RWPE2 (cell line): ENCODE results near the gene MTCL3.

ENCODE experiments used
- ATAC-seq: fragments of 200-7000 bp; cut with Tn5 transposase; 3 replicates; pipeline ENCODE4 v1.9.1; 2021; ENCODE audit warnings: low read depth
- DNase-seq: peaks from one replicate; pipeline ENCODE4 v3.0.0-alpha.2; 2020; ENCODE audit warnings: low spot score
- H3K27ac ChIP-seq: fragments of 450-650 bp; 2 replicates; pipeline ENCODE4 v1.5.1; 2017; ENCODE audit warnings: mild to moderate bottlenecking; ENCODE audit not compliant: poor library complexity, severe bottlenecking
- H3K27me3 ChIP-seq: fragments of 250-450 bp; sonication (Bioruptor Pico); 2 replicates; pipeline ENCODE4 v1.5.1; 2021; ENCODE audit warnings: mild to moderate bottlenecking, moderate library complexity; ENCODE audit not compliant: insufficient read depth, poor library complexity, severe bottlenecking
- H3K36me3 ChIP-seq: fragments of 250-450 bp; sonication (Bioruptor Pico); 2 replicates; pipeline ENCODE4 v1.5.1; 2020; ENCODE audit warnings: low read depth, mild to moderate bottlenecking, moderate library complexity
- H3K4me1 ChIP-seq: fragments of 250-450 bp; sonication (Bioruptor Pico); 2 replicates; pipeline ENCODE4 v1.5.1; 2021; ENCODE audit warnings: mild to moderate bottlenecking, moderate library complexity; ENCODE audit not compliant: insufficient read depth, poor library complexity, severe bottlenecking
- H3K4me3 ChIP-seq: fragments of 250-450 bp; sonication (Bioruptor Pico); 2 replicates; pipeline ENCODE4 v1.5.1; 2021; ENCODE audit warnings: mild to moderate bottlenecking, moderate library complexity; ENCODE audit not compliant: severe bottlenecking
- H3K9me3 ChIP-seq: fragments of 250-450 bp; sonication (Bioruptor Pico); 2 replicates; pipeline ENCODE4 v1.5.1; 2021; ENCODE audit warnings: mild to moderate bottlenecking, moderate library complexity; ENCODE audit not compliant: severe bottlenecking
- TF ChIP-seq, protein P1 (sequence below): fragments of 450-650 bp; IDR thresholded peaks from one replicate; pipeline ENCODE4 v1.5.1; 2017; ENCODE audit warnings: mild to moderate bottlenecking, moderate library complexity; ENCODE audit not compliant: poor library complexity, severe bottlenecking

The MTCL3 gene

DNA sequence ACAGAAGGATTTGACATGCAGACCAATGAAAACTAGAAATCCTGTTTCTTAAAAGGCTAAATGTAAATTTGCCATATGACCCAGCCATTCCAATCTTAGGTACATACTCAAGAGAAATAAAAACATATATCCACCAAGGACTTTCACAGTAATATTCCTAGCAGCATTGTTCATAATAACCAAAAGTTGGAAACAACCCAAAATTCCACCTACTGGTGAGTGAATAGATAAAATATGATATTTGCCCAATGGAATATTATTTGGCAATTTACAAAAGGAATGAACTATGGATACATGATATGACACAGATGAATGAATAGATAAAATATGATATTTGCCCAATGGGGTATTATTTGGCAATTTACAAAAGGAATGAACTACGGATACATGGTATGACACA, 22.7 kb downstream of the MTCL3 start:
- no peak for DNase-seq
- Histone ChIP-seq H3K36me3 (no peaks in the 10 kb centered on the region), H3K27me3 (no peaks in the 10 kb centered on the region), H3K9me3 (no peaks in the 10 kb centered on the region), H3K4me3 (no peak overlapping the region), H3K4me1 (no peaks in the 10 kb centered on the region), H3K27ac (no peak overlapping the region)
- TF ChIP-seq, protein P1, sequence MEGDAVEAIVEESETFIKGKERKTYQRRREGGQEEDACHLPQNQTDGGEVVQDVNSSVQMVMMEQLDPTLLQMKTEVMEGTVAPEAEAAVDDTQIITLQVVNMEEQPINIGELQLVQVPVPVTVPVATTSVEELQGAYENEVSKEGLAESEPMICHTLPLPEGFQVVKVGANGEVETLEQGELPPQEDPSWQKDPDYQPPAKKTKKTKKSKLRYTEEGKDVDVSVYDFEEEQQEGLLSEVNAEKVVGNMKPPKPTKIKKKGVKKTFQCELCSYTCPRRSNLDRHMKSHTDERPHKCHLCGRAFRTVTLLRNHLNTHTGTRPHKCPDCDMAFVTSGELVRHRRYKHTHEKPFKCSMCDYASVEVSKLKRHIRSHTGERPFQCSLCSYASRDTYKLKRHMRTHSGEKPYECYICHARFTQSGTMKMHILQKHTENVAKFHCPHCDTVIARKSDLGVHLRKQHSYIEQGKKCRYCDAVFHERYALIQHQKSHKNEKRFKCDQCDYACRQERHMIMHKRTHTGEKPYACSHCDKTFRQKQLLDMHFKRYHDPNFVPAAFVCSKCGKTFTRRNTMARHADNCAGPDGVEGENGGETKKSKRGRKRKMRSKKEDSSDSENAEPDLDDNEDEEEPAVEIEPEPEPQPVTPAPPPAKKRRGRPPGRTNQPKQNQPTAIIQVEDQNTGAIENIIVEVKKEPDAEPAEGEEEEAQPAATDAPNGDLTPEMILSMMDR, result peak; percentile 21
- ATAC-seq, result peak; percentile 33; the same call in 1 of the 3 replicates

DNA sequence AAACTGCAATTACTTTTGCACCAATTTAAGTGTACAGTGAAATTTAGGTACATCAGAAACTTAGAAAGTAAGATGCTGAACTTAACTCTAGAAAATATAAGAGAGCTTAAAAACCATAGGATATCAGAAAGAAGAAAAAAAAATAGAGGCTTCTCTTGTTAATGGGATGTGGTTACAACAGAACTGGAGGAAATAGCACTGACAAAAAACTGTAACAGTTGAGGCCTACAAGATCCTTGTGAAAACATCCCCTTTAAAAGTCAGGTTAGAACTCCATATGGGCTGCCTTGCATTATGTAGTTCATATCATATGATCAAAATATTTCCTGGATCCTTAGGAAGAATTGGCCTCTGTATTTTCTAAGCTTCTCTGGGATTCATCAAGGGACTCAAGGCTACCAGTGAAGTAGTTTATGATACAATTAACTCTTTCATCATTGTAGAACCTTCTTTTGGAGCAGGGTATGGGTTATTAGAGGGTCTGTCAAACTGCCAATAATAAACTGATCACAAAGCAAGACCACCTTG, 24.8 kb downstream of the MTCL3 start:
- H3K9me3 ChIP-seq, result no peaks in the 10 kb centered on the region
- DNase-seq, result no peak
- no peaks in the 10 kb centered on the region for H3K4me1 ChIP-seq
- ATAC-seq, result no peak
- H3K27me3 ChIP-seq, result no peaks in the 10 kb centered on the region
- no peaks in the 10 kb centered on the region for H3K36me3 ChIP-seq
- no peak overlapping the region for H3K4me3 ChIP-seq
- TF ChIP-seq, protein P1, result no peak
- H3K27ac ChIP-seq, result no peak overlapping the region

- H3K4me3 ChIP-seq, result no peak overlapping the region
- no peak for ATAC-seq
- DNase-seq, result no peak
- H3K36me3 ChIP-seq, result no peaks in the 10 kb centered on the region
- H3K4me1 ChIP-seq, result peaks cover 7% of the 10 kb centered on the region
- H3K27ac ChIP-seq, result no peak overlapping the region
- TF ChIP-seq, protein P1, result no peak
- no peaks in the 10 kb centered on the region for H3K27me3 ChIP-seq
- no peaks in the 10 kb centered on the region for H3K9me3 ChIP-seq
Observed at GRCh38 chr6:127489248-127489647, 29.9 kb downstream of the MTCL3 start.

DNA sequence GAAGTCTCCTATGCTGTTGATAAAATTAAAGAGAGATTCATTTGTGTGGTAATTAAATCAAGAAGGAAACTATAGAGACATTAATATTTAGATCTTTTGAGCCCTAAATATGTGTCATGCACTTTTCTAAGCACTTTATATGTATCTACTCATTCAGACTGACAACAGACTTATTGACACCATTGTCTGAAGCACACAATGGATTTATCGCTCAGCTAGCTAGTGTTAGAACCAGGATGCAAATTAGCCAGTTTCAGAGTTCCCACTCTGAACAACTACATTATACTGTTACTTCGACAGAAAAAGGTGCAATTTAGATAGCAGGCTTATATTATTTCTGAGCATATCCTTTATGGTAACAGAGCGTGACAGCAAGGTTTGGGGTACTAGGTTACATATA, 32.2 kb downstream of the MTCL3 start:
- H3K27me3 ChIP-seq, result no peaks in the 10 kb centered on the region
- TF ChIP-seq, protein P1, result no peak
- H3K4me3 ChIP-seq, result no peak overlapping the region
- H3K9me3 ChIP-seq, result no peaks in the 10 kb centered on the region
- DNase-seq (no peak), ATAC-seq (no peak)
- no peak overlapping the region for H3K27ac ChIP-seq
- peaks cover 22% of the 10 kb centered on the region for H3K4me1 ChIP-seq
- H3K36me3 ChIP-seq, result no peaks in the 10 kb centered on the region

DNA sequence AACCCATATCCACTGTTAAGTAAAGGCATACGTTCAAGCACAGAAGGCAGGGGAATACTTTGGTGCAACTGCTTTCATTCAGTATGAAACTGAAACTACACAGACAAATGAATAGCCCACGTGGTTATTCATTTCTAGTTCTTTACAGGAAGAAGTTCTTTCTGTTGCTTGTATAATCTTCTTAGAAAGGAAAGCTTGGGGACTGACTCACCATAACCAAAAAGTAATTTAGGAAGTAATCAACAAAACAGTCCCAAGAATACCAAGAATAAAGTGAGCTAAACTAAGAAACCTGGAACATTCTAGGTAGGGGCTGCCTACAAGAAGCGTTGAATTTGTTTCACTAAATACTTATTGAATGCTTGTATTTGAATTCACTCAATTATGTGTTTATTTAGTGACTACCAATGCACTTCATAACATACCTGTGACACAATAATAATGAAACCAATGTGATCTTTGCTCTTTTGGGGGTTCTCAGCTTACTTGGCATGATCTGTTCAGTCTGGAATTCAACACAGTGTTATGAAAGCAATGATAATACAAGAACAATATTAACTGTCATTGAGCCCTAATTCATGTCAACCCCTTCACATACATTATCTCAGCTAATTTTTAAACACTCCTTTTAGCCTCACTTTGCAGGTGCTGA, 34.8 kb downstream of the MTCL3 start:
- no peak for DNase-seq

More for the DNA sequence above, 34.8 kb downstream of the MTCL3 start:
- Histone ChIP-seq H3K4me1 (peaks cover 23% of the 10 kb centered on the region), H3K36me3 (no peaks in the 10 kb centered on the region), H3K27me3 (no peaks in the 10 kb centered on the region), H3K9me3 (no peaks in the 10 kb centered on the region), H3K27ac (peak overlapping the region; percentile 53), H3K4me3 (no peak overlapping the region)
- TF ChIP-seq, protein P1, result no peak
- ATAC-seq, result peak; percentile 84
